Measurements from ENCODE around the gene PCDHA6.
"Not testable (repeated sequence)": the region's sequence is repeated elsewhere in the genome, so short reads cannot be mapped to it uniquely, and the experiment has no call there.

DNA sequence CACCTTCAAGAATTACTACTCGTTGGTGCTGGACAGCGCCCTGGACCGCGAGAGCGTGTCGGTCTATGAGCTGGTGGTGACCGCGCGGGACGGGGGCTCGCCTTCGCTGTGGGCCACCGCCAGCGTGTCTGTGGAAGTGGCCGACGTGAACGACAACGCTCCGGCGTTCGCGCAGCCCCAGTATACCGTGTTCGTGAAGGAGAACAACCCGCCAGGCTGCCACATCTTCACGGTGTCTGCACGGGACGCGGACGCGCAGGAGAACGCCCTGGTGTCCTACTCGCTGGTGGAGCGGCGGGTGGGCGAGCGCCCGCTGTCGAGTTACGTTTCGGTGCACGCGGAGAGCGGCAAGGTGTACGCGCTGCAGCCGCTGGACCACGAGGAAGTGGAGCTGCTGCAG is 4.8 kb upstream of the PCDHA6 start:
- TF ChIP-seq, protein P1, sequence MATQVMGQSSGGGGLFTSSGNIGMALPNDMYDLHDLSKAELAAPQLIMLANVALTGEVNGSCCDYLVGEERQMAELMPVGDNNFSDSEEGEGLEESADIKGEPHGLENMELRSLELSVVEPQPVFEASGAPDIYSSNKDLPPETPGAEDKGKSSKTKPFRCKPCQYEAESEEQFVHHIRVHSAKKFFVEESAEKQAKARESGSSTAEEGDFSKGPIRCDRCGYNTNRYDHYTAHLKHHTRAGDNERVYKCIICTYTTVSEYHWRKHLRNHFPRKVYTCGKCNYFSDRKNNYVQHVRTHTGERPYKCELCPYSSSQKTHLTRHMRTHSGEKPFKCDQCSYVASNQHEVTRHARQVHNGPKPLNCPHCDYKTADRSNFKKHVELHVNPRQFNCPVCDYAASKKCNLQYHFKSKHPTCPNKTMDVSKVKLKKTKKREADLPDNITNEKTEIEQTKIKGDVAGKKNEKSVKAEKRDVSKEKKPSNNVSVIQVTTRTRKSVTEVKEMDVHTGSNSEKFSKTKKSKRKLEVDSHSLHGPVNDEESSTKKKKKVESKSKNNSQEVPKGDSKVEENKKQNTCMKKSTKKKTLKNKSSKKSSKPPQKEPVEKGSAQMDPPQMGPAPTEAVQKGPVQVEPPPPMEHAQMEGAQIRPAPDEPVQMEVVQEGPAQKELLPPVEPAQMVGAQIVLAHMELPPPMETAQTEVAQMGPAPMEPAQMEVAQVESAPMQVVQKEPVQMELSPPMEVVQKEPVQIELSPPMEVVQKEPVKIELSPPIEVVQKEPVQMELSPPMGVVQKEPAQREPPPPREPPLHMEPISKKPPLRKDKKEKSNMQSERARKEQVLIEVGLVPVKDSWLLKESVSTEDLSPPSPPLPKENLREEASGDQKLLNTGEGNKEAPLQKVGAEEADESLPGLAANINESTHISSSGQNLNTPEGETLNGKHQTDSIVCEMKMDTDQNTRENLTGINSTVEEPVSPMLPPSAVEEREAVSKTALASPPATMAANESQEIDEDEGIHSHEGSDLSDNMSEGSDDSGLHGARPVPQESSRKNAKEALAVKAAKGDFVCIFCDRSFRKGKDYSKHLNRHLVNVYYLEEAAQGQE (IDR thresholded peaks at IDR 0.05; ENCODE audit: unreplicated experiment) = not testable (repeated sequence)
- TF ChIP-seq, protein P2, sequence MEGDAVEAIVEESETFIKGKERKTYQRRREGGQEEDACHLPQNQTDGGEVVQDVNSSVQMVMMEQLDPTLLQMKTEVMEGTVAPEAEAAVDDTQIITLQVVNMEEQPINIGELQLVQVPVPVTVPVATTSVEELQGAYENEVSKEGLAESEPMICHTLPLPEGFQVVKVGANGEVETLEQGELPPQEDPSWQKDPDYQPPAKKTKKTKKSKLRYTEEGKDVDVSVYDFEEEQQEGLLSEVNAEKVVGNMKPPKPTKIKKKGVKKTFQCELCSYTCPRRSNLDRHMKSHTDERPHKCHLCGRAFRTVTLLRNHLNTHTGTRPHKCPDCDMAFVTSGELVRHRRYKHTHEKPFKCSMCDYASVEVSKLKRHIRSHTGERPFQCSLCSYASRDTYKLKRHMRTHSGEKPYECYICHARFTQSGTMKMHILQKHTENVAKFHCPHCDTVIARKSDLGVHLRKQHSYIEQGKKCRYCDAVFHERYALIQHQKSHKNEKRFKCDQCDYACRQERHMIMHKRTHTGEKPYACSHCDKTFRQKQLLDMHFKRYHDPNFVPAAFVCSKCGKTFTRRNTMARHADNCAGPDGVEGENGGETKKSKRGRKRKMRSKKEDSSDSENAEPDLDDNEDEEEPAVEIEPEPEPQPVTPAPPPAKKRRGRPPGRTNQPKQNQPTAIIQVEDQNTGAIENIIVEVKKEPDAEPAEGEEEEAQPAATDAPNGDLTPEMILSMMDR (conservative IDR thresholded peaks at IDR 0.05; ENCODE audit: low read depth in 2 of 2) = not testable (repeated sequence)
- not testable (repeated sequence) for TF ChIP-seq STAT1 (IDR thresholded peaks at IDR 0.05; ENCODE audit: unreplicated experiment)
- TF ChIP-seq, protein P3, sequence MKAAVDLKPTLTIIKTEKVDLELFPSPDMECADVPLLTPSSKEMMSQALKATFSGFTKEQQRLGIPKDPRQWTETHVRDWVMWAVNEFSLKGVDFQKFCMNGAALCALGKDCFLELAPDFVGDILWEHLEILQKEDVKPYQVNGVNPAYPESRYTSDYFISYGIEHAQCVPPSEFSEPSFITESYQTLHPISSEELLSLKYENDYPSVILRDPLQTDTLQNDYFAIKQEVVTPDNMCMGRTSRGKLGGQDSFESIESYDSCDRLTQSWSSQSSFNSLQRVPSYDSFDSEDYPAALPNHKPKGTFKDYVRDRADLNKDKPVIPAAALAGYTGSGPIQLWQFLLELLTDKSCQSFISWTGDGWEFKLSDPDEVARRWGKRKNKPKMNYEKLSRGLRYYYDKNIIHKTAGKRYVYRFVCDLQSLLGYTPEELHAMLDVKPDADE (IDR thresholded peaks at IDR 0.05) = not testable (repeated sequence)

Data from GM23338 (cell line).